ENCODE results near the gene NAALADL2. TPM values are rescaled to one million over a fixed set of nuclear protein-coding genes. Genes with fewer than 3 reads are reported as not detected.
A peak's percentile ranks its signal among the peaks of the same experiment; 100 is the strongest.

The NAALADL2 gene
- total RNA-seq, 1 donor: 54.5 TPM

GRCh38 chr3:175176556-175176955 is 317.4 kb downstream of the NAALADL2 start:
- no peak for TF ChIP-seq CTCF (IDR thresholded peaks at IDR 0.05; ENCODE audit: insufficient read depth, low read length)
- DNase-seq (ENCODE audit: low read depth): no peak
- H3K4me3 ChIP-seq (ENCODE audit: low read depth, low read length): no peak overlapping the region

GRCh38 chr3:175179055-175179454 is 319.9 kb downstream of the NAALADL2 start:
- H3K4me3 ChIP-seq (ENCODE audit: low read depth, low read length): no peak overlapping the region
- no peak for TF ChIP-seq CTCF (IDR thresholded peaks at IDR 0.05; ENCODE audit: insufficient read depth, low read length)
- DNase-seq (ENCODE audit: low read depth): no peak

- no peak for DNase-seq (ENCODE audit: low read depth)
- H3K4me3 ChIP-seq (ENCODE audit: low read depth, low read length): no peak overlapping the region
- TF ChIP-seq CTCF (IDR thresholded peaks at IDR 0.05; ENCODE audit: insufficient read depth, low read length): no peak
Observed at GRCh38 chr3:175184392-175184791, 325.3 kb downstream of the NAALADL2 start.

GRCh38 chr3:175185903-175186302 is 326.8 kb downstream of the NAALADL2 start:
- DNase-seq (ENCODE audit: low read depth): no peak
- no peak overlapping the region for H3K4me3 ChIP-seq (ENCODE audit: low read depth, low read length)
- no peak for TF ChIP-seq CTCF (IDR thresholded peaks at IDR 0.05; ENCODE audit: insufficient read depth, low read length)

- no peak overlapping the region for H3K4me3 ChIP-seq (ENCODE audit: low read depth, low read length)
- no peak for DNase-seq (ENCODE audit: low read depth)
- no peak for TF ChIP-seq CTCF (IDR thresholded peaks at IDR 0.05; ENCODE audit: insufficient read depth, low read length)
Observed at GRCh38 chr3:175186511-175186910, 327.4 kb downstream of the NAALADL2 start.

GRCh38 chr3:175187586-175187985 is 328.5 kb downstream of the NAALADL2 start:
- DNase-seq (ENCODE audit: low read depth): no peak
- no peak for TF ChIP-seq CTCF (IDR thresholded peaks at IDR 0.05; ENCODE audit: insufficient read depth, low read length)
- no peak overlapping the region for H3K4me3 ChIP-seq (ENCODE audit: low read depth, low read length)

GRCh38 chr3:175192536-175192935 is 333.4 kb downstream of the NAALADL2 start:
- H3K4me3 ChIP-seq (ENCODE audit: low read depth, low read length): no peak overlapping the region
- TF ChIP-seq CTCF (IDR thresholded peaks at IDR 0.05; ENCODE audit: insufficient read depth, low read length): no peak
- DNase-seq (ENCODE audit: low read depth): peak; percentile 25

All from fibroblast of the aortic adventitia (primary cell).